AG09309 (cell line): Measurements from ENCODE around the gene SCN11A.

Experiments
- DNase-seq: peaks from one replicate; pipeline ENCODE4 v3.0.0-alpha.2; 2010; ENCODE audit warnings: low read depth
- H3K4me3 ChIP-seq: 2 replicates; pipeline ENCODE4 v1.5.1; 2011; ENCODE audit warnings: mild to moderate bottlenecking, low read depth, low read length, moderate library complexity; ENCODE audit not compliant: control insufficient read depth
- CTCF ChIP-seq: IDR thresholded peaks from 2 replicates; pipeline ENCODE4 v1.5.1; 2011; ENCODE audit warnings: mild to moderate bottlenecking, low read depth, low read length, inconsistent platforms; ENCODE audit not compliant: insufficient read depth, control insufficient read depth; ENCODE audit errors: missing control alignments

Gene SCN11A

GRCh38 chr3:39097716-39098472 is 46.1 kb upstream of the SCN11A start:
- DNase-seq = no peak
- TF ChIP-seq CTCF = no peak
- H3K4me3 ChIP-seq = no peak overlapping the region

- no peak for TF ChIP-seq CTCF
- no peak for DNase-seq
- H3K4me3 ChIP-seq = no peak overlapping the region
Measured at GRCh38 chr3:39096775-39097174, 45.0 kb upstream of the SCN11A start.

GRCh38 chr3:39095778-39096177 is 44.0 kb upstream of the SCN11A start:
- no peak for TF ChIP-seq CTCF
- no peak for DNase-seq
- H3K4me3 ChIP-seq = no peak overlapping the region

GRCh38 chr3:39094851-39095677 is 43.3 kb upstream of the SCN11A start:
- TF ChIP-seq CTCF = no peak
- H3K4me3 ChIP-seq = no peak overlapping the region
- no peak for DNase-seq

- DNase-seq = no peak
- no peak overlapping the region for H3K4me3 ChIP-seq
- TF ChIP-seq CTCF = no peak
Measured at GRCh38 chr3:39090922-39091321, 39.2 kb upstream of the SCN11A start.

- DNase-seq = no peak
- TF ChIP-seq CTCF = no peak
- H3K4me3 ChIP-seq = no peak overlapping the region
Measured at GRCh38 chr3:39088889-39089288, 37.1 kb upstream of the SCN11A start.
